ENCODE results near the gene SARDH. TPM values are rescaled to one million over a fixed set of nuclear protein-coding genes. Genes with fewer than 3 reads are reported as not detected.

The SARDH gene
- polyA plus RNA-seq, 1 donor = 5.4 TPM

GRCh38 chr9:133672503-133673257 lies 65.5 kb downstream of the SARDH start:
- no peak for DNase-seq (ENCODE audit: low read depth)

GRCh38 chr9:133671371-133671770 lies 66.8 kb downstream of the SARDH start:
- DNase-seq (ENCODE audit: low read depth) = no peak

GRCh38 chr9:133670466-133670865 lies 67.7 kb downstream of the SARDH start:
- no peak for DNase-seq (ENCODE audit: low read depth)

- no peak for DNase-seq (ENCODE audit: low read depth)
Measured at GRCh38 chr9:133669182-133669801, 68.9 kb downstream of the SARDH start.

DNA sequence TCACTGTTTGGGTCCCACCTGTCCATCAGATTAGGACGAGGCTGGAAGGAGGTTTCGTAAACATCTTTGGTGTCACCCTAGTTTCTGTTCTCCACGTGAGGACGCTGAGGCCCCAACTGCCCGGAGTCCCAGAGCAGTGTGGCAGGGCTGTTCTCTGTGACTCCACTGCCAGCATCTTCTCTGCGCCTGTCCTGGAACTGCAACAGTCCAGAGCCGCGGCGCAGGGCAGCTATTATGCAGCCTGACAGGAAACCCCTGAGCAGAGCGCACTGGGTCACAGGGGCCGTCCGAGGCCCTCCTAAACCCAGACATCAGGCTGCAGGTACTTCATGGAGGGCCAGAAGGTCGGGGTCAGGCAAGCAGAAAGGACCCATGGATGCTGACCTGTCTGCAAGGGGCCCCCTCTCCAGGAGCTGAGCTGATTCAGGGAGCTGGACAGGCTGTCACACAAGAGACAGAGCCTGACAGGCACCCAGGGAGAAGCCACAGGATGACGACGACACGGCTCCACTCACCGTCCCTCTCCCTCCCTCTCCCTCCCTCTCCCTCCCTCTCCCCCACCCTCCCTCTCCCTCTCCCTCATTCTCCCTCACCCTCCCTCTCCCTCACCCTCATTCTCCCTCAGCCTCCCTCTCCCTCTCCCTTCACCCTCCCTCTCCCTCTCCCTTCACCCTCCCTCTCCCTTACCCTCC lies 70.2 kb downstream of the SARDH start:
- no peak for DNase-seq (ENCODE audit: low read depth)

- no peak for DNase-seq (ENCODE audit: low read depth)
Measured at GRCh38 chr9:133666845-133667244, 71.3 kb downstream of the SARDH start.

DNA sequence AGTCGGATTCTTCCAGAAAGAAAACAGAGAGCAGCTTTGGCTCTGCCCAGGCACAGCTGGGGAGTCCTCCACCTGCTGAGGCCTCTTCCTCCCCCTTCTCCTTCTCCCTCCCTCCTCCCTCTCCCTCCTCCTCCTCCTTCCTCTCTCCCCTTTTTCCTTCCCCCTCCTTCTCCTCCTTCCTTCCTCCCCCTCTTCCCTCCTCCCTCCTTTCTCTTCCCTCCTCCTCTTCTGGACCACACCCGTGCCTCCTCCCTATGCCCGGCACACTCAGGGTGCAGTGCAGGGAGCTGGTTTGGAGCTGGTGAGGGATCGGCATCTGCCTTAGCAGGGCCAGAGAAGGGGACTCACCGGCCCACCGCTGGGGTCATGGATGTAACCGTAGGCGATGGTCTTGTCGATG lies 71.8 kb downstream of the SARDH start:
- no peak for DNase-seq (ENCODE audit: low read depth)

- DNase-seq (ENCODE audit: low read depth) = no peak
Measured at GRCh38 chr9:133665535-133665934, 72.6 kb downstream of the SARDH start.

DNA sequence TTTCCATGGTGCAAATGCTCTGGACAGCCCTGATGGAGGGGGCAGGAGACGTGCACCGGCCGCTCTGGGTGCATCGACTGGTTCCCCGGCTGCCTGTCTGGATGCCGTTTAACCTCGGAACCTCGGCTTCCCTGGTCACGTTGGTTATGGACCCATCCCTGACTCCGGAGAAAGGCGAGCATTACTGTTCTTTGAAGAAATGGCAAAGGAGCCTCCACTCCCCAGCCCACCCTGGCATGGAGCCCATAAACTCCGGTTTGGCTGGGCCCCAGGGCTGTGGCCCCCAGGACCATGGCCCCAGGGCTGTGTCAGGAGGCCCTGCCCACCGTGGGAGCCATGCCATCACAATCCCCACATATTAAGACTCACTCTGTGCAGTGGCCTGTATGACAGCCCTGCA lies 73.1 kb downstream of the SARDH start:
- no peak for DNase-seq (ENCODE audit: low read depth)

DNA sequence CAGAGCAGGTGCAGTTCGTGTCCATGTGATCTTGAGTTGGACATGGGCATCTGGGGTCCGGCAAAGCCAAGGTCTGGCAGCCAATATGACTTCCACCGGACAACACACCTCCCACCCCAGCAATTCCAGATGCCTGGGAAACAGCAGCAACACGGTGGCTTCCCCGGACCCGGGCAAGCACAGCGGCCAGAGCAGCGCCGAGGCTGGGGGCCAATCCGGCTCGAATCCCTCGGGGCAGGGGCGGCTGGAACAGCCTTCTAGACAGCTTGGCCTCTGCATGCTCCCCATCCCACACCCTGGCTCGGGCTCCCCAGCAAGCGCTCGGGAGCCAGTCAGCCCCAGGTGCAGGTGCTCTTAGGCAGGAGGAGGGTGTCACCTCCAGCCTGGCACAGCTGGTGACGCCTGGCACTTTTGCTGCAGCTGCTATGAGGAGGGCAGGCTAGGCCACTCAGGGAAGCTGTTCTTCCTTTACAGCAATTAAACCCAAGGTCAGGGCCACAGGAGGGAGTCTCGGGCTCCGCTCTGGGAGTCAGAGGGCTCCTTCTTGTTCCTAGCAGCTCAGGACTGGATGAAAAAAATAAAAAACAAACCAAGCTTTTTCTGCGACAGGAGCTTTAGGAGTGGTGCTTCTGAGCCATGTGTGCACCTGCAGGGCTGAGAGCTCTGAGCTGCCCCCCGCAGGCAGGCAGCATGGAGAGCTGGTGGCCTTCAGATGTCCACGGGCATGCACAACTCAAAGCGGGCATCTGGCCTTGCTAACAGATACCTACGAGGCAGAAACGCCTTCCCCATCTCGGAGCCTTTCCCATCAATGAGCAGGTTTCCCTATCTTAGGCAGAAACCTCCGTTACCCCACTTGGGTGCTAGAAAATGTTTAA lies 73.7 kb downstream of the SARDH start:
- no peak for DNase-seq (ENCODE audit: low read depth)

GRCh38 chr9:133661846-133662540 lies 76.2 kb downstream of the SARDH start:
- no peak for DNase-seq (ENCODE audit: low read depth)

- DNase-seq (ENCODE audit: low read depth) = no peak
Measured at GRCh38 chr9:133659516-133659915, 78.6 kb downstream of the SARDH start.

GRCh38 chr9:133658442-133659431 lies 79.4 kb downstream of the SARDH start:
- no peak for DNase-seq (ENCODE audit: low read depth)

DNA sequence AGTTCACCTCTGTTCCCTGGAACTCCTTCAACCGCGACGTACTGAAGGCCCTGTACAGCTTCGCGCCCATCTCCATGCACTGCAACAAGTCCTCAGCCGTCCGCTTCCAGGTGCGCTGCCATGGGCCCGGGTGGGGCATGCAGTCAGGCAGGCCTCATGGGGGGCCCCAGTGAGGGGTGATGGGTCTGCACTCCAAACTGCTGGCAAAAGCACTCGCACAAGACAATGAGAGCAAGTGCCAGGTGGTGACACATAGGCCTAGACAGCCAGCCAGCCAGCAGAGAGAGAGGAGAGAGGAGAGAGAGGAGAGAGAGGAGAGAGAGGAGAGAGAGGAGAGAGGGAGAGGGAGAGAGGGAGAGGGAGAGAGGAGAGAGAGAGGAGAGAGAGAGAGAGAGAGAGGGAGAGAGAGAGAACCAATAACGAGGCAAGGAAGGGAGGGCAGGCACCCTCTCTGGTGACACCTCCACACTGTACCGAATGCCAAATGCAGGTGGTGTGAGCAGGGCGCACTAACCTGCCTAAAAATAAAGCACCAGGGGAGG lies 81.0 kb downstream of the SARDH start:
- no peak for DNase-seq (ENCODE audit: low read depth)

DNA sequence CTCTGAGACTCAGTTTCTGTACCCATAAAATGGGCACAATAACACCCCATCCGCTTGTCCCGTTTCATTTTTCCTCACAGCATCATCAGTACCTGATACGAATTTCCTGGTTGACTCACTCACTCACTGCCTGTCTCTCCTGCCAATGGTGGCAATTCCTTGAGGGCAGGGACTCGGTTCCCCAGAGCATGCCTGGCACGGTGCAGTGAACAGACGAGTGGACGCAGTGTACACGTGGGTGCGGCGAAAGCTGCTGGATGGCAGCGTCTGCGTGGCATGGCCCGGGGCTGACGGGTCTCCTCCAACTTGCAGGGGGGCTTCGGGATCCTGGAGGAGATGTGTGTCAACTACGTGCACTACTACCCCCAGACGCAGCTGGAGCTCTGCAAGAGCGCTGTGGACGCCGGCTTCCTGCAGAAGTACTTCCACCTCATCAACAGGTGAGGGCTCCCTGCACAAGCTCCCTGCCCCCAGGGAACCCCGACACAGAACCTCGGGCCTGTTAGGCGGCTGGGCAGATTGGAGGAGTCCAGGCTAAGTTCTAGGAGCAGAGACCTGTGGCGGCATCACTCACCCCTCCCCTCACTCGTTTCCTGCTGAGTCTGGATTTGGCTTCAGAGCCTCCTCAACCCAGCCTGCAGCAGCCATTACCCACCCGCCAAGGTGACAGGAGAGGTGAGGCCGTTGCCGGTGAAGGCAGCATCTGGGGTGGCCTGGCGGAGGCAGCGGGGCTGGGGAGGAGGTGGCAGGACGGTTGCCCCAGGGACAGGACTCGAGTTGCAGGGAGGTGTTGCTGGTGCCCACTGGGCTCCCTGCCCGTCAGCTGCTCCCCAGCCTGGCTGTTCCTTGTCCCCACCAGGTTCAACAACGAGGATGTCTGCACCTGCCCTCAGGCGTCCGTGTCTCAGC lies 81.7 kb downstream of the SARDH start:
- DNase-seq (ENCODE audit: low read depth) = no peak

GRCh38 chr9:133655701-133656100 lies 82.5 kb downstream of the SARDH start:
- DNase-seq (ENCODE audit: low read depth) = no peak

- DNase-seq (ENCODE audit: low read depth) = no peak
Measured at GRCh38 chr9:133654736-133655657, 83.2 kb downstream of the SARDH start.

DNA sequence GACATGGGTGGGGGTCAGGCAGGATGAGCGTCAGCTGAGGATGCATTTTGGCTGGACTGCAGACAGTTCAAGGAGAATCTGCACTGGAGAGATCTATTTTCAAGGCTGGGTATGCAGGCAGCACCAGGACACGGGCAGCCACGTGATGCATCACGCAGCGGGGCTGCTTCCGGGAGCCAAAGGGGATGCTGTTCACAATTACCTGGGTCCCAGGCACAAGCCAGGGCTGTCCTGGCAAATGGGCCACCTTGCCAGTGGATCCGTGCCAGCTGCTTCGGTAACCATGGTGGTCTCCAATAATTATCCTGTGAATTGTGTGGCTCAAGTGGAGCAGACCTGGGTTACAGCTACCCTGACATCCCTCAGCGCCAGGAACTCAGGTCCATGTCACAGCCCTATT lies 84.5 kb downstream of the SARDH start:
- no peak for DNase-seq (ENCODE audit: low read depth)

All from forelimb muscle (tissue), 1 donor.